ENCODE results near the gene USP11. TPM values are rescaled to one million over a fixed set of nuclear protein-coding genes. Genes with fewer than 3 reads are reported as not detected.
"Not testable (repeated sequence)": the region's sequence is repeated elsewhere in the genome, so short reads cannot be mapped to it uniquely, and the experiment has no call there.

The USP11 gene
- total RNA-seq, 1 experiment from 2014 or later, result 57.3 TPM

DNA sequence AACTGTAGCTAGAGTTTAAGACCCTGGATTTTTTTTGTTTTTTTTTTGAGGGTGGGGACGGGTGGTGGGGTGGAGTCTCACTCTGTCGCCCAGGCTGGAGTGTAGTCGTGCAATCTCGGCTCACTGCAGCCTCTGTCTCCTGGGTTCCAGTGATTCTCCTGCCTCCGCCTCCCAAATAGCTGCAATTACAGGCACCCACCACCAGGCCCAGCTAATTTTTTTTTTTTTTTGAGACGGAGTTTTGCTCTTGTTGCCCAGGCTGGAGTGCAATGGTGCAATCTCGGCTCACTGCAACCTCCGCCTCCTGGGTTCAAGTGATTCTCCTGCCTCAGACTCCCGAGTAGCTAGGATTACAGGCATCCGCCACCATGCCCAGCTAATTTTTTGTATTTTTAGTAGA is 51.8 kb downstream of the USP11 start:
- DNase-seq (ENCODE audit: low spot score); in situ Hi-C loops (cut with HindIII; ENCODE audit: low sequenced_read_pairs): not testable (repeated sequence)

DNA sequence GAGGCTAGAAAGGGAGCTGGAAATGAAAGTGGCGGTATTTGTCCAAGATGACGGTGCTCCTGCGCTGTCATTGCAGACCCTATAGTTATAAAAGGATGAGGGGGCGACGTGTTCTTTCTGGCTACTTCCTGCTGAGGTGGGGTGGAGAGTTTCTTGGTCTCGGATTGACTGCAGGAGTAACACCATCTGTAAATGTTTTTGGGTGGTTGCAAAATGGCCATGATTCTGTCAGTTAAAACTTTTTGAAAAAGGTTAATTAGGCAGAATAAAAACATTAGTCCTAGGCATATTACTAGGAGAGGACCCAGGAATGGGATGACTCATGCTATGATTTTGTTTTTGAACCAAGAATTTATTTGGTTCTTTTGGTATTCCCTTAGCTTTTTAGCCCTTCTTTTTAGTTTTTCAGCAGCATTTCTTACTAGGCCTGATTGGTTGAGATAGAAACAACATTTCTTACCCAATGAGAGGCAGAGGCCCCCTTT is 53.1 kb downstream of the USP11 start:
- in situ Hi-C loops (cut with HindIII; ENCODE audit: low sequenced_read_pairs), result no loop called here
- DNase-seq (ENCODE audit: low spot score), result no peak

DNA sequence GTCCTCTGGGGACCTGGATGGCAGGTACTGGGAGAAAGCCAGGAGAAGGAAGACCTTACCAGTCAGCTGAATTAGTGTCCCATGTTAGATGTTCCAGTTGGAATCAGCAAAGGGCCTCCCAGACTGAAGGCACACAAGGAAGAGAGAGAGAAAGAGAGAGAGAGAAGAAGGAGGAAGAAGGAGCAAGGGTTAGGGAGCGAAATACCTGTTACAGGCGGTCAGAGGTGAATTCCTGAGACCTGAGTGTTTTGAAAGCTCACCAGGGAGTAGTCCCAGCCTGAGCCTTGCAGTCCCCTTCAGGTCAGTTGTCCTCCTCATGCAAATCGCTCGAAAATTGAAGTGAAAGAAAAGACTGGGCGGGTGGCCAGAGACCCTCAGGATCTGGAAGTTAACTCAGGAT is 60.3 kb downstream of the USP11 start:
- DNase-seq (ENCODE audit: low spot score), result no peak
- in situ Hi-C loops (cut with HindIII; ENCODE audit: low sequenced_read_pairs), result no loop called here

DNA sequence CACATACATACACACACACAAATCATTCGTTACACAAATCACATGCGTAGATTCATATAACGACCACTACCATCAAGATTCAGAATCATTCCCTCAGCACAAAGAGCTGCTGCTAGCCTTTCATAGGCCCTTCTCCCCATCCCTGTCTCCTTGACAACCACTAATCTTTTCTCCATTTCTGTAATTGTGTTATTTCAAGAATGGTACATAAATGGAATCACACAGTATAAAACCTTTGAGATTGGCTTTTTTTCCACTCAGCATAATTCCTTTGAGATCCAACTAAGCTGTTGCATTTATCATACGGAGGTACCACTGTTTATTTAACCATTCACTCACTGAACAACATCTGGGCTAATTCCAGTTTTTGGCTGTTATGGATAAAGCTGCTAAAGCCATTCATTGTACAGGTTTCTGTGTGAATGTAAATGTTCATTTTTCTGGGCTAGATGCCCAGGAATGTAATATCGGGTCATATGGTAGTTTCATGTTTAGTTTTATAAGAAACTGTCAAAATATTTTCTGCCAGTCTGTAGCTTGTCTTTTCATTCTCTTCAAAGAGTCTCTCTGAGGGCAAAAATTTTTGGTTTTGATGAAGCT is 64.1 kb downstream of the USP11 start:
- no peak for DNase-seq (ENCODE audit: low spot score)

DNA sequence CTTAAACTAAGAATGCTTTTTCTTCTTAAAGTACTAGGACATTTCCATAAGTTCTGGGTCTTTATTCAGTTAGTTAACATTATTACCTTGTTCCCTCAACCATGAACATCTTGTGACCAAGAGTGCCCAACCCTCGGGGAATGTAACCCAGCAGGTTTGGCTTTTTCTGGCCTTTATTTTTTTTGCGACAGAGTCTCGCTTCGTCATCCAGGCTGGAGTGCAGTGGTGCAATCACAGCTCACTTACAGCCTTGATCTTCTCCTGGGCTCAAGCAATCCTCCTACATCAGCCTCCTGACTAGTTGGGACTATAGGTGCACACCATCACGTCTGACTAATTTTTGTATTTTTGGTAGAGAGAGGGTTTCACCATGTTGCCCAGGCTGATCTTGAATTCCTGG is 65.1 kb downstream of the USP11 start:
- in situ Hi-C loops (cut with HindIII; ENCODE audit: low sequenced_read_pairs), result no loop called here
- DNase-seq (ENCODE audit: low spot score), result no peak

More for the DNA sequence above, 64.1 kb downstream of the USP11 start:
- in situ Hi-C loops (cut with HindIII; ENCODE audit: low sequenced_read_pairs), result no loop called here

Other genes starting within 250 kb of the USP11 start
- gene RGN, start 154.6 kb upstream of the USP11 start, total RNA-seq (2014; rRNA removed; shearing (Covaris generic)), result not detected in 2 replicates
- gene NDUFB11, start 88.3 kb upstream of the USP11 start, total RNA-seq (2014; rRNA removed; shearing (Covaris generic)), result 87.1 and 115 TPM in 2 replicates
- gene RBM10, start 87.8 kb upstream of the USP11 start, total RNA-seq (2014; rRNA removed; shearing (Covaris generic)), result 51.8 and 67.8 TPM in 2 replicates
- gene UBA1, start 39.2 kb upstream of the USP11 start, total RNA-seq (2014; rRNA removed; shearing (Covaris generic)), result 198 and 217 TPM in 2 replicates
- gene CDK16, start 14.3 kb upstream of the USP11 start, total RNA-seq (2014; rRNA removed; shearing (Covaris generic)), result 88.1 and 118 TPM in 2 replicates
- 0.25 and 0.44 TPM in 2 replicates for gene ZNF157, start 137.6 kb downstream of the USP11 start, total RNA-seq (2014; rRNA removed; shearing (Covaris generic))

Data from G401 (cell line).